Measurements from ENCODE around the gene UAP1L1. TPM values are rescaled to one million over a fixed set of nuclear protein-coding genes. Genes with fewer than 3 reads are reported as not detected.
"Not testable (repeated sequence)": the region's sequence is repeated elsewhere in the genome, so short reads cannot be mapped to it uniquely, and the experiment has no call there.

Gene UAP1L1
- total RNA-seq, 2 experiments from 2014 or later = 49.8 to 50.1 TPM

DNA sequence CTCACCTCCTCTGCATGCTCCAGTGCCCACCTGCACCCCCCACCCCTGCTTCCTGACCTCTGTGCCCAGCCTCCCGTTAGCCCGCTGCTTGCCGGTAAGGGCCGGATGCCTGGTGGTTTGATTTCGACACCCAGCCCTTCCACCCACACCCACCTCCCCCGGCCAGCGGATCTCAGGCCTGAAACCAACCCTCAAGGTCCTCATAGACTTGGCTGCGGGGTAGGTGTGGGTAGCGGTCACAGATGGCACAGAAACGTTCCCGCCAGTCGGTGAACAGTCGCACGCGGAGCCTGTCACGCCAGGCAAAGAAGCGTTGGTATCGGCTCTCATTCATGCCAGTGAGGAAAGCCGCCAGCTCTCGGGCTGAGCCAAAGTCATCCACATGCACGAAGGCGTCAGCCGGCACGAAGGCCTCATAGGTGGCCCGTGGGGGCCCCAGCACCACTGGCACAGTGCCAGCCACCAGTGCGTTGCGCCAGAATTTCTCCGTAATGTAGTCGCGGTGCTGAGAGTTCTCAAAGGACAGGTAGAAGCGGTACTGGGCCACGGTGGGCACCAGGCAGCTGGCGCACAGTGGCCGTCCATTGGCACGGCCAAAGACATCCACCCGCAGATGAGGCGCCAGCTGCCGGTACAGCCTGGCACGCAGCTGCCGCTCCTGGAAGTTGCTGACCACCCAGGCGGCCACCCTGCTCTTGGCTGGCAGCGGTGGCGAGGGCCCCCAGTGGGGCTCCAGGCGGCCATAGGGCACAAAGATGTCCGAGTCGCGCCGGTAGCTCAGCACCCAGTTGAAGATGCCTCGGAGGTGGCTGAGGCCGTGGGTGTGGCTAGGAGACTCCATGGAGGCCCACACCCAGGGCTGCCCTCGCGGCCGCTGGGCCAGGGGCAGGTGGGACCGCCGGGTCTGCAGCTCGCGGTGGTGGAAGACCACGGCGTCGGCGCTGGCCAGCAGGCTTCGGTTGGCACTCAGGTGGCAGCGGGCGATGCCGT, 46.5 kb upstream of the UAP1L1 start:
- H3K4me3 Mint-ChIP-seq = no peak overlapping the region
- H3K4me1 Mint-ChIP-seq (ENCODE audit: low read depth) = peaks cover 54% of the 10 kb centered on the region
- H3K36me3 Mint-ChIP-seq (ENCODE audit: low read depth) = no peaks in the 10 kb centered on the region
- TF ChIP-seq, protein P1, sequence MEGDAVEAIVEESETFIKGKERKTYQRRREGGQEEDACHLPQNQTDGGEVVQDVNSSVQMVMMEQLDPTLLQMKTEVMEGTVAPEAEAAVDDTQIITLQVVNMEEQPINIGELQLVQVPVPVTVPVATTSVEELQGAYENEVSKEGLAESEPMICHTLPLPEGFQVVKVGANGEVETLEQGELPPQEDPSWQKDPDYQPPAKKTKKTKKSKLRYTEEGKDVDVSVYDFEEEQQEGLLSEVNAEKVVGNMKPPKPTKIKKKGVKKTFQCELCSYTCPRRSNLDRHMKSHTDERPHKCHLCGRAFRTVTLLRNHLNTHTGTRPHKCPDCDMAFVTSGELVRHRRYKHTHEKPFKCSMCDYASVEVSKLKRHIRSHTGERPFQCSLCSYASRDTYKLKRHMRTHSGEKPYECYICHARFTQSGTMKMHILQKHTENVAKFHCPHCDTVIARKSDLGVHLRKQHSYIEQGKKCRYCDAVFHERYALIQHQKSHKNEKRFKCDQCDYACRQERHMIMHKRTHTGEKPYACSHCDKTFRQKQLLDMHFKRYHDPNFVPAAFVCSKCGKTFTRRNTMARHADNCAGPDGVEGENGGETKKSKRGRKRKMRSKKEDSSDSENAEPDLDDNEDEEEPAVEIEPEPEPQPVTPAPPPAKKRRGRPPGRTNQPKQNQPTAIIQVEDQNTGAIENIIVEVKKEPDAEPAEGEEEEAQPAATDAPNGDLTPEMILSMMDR (IDR thresholded peaks at IDR 0.05) = no peak
- no peaks in the 10 kb centered on the region for H3K9me3 Mint-ChIP-seq
- ChIA-PET POLR2A (interaction anchor here (0.7 to 1.9 kb wide), 3 partner anchors 16 to 89 kb away, joined by 3 to 7 read pairs (median 6); partner anchors contain the start of gene NPDC1), CTCF (interaction anchor here (1.3 to 8.3 kb wide), 13 partner anchors 8 to 242 kb away, joined by 3 to 109 read pairs (median 8); partner anchors contain the start of genes NPDC1, PAXX and SAPCD2)
- intact Hi-C loops (cut with micrococcal nuclease) = no loop called here
- peak overlapping the region; percentile 55 for H3K27ac Mint-ChIP-seq
- DNase-seq (peak; percentile 76), ATAC-seq (no peak)
- no peaks in the 10 kb centered on the region for H3K27me3 Mint-ChIP-seq

DNA sequence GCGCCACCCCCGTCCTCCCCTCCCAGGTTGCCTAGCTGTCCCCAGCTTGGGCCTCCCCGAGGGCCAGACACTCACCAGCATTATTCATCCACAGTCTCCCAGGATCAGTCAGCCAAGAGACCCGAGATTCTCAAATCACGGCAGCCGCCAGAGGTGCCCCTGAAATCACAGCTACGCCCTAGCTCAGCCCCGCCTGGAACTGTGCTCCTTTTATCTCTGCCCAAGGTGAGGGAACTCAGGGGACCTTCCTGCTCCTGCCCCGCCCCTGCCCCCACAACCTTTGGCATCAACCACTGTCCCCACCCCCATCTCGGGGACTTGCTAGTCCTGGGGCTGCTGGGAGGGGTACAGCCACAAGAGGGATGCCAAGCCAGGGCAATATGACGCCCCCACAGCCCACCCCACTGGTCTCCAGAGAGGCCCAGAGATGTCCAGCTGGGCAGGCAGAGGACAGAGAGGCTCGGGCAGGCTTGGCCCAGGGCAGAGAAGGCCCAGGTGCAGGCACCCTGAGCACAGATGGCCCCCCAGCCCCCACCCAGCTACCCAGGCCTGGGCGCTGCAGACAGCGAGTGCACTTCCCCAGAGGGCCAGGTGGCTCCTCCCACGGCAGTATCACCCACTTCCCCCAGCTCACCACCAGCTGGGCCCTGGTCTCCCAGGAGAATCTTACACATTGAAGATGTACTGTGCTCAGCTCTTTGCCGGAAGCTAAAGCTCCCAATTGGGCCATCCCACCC, 45.2 kb upstream of the UAP1L1 start, which contains the start of gene FUT7:
TSS of gene FUT7 (minus strand) at position 185 of the 737 bp plus-strand sequence. CDS start at position 88, 97 bp downstream.
- peak within 1 kb of the TSS; percentile 42 for H3K27ac Mint-ChIP-seq
- POLR2A ChIA-PET = interaction anchor here (1.0 kb wide), 1 partner anchor 12 kb away, joined by 3 read pairs; no protein-coding TSS in a partner anchor

GRCh38 chr9:137032858-137033257, 44.5 kb upstream of the UAP1L1 start:
- ATAC-seq (no peak), DNase-seq (no peak)
- Mint-ChIP-seq H3K9me3 (no peaks in the 10 kb centered on the region), H3K36me3 (ENCODE audit: low read depth) (no peaks in the 10 kb centered on the region), H3K27me3 (no peaks in the 10 kb centered on the region), H3K4me3 (no peak overlapping the region), H3K27ac (no peak overlapping the region), H3K4me1 (ENCODE audit: low read depth) (peaks cover 47% of the 10 kb centered on the region)
- intact Hi-C loops (cut with micrococcal nuclease) = no loop called here
- CTCF ChIA-PET = interaction anchor here (1.1 to 8.3 kb wide), 2 partner anchors 14 to 34 kb away, joined by 5 to 109 read pairs; partner anchors contain the start of gene SAPCD2
- TF ChIP-seq, protein P1 (IDR thresholded peaks at IDR 0.05) = no peak
- POLR2A ChIA-PET = no interaction called here

More for the DNA sequence above, 45.2 kb upstream of the UAP1L1 start, which contains the start of gene FUT7:
- TF ChIP-seq, protein P1 (IDR thresholded peaks at IDR 0.05) = no peak
- no peaks in the 10 kb centered on the region for H3K27me3 Mint-ChIP-seq
- CTCF ChIA-PET = interaction anchor here (0.7 to 8.3 kb wide), 6 partner anchors 15 to 87 kb away, joined by 3 to 109 read pairs (median 6); partner anchors contain the start of genes C8G and SAPCD2
- DNase-seq = peak; percentile 52
- intact Hi-C loops (cut with micrococcal nuclease) = no loop called here
- H3K4me3 Mint-ChIP-seq = no peak within 1 kb of the TSS
- peaks cover 50% of the 10 kb centered on the region for H3K4me1 Mint-ChIP-seq (ENCODE audit: low read depth)
- H3K36me3 Mint-ChIP-seq (ENCODE audit: low read depth) = no peaks in the 10 kb centered on the region
- H3K9me3 Mint-ChIP-seq = no peaks in the 10 kb centered on the region
- no peak for ATAC-seq

DNA sequence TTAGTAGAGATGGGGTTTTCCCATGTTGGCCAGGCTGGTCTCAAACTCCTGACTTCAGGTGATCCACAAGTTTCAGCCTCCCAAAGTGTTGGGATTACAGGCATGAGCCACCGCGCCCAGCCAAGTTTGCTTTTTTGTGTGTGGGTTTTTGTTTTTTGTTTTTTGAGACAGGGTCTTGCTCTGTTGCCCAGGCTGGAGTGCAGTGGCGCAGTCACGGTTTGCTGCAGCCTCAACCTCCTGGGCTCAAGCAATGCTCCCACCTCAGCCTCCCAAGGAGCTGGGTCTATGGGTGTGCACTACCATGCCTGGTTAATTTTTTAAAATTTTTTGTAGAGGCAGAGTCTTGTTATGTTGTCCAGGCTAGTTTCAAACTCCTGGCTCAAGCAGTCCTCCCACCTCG, 43.8 kb upstream of the UAP1L1 start:
- H3K4me3 Mint-ChIP-seq; H3K27me3 Mint-ChIP-seq; H3K9me3 Mint-ChIP-seq; POLR2A ChIA-PET; H3K36me3 Mint-ChIP-seq (ENCODE audit: low read depth); DNase-seq; H3K27ac Mint-ChIP-seq; ATAC-seq; intact Hi-C loops (cut with micrococcal nuclease): not testable (repeated sequence)
- CTCF ChIA-PET = interaction anchor here (1.2 to 3.6 kb wide), 8 partner anchors 11 to 228 kb away, joined by 3 to 82 read pairs (median 20); partner anchors contain the start of genes C8G, FBXW5 and NPDC1
- H3K4me1 Mint-ChIP-seq (ENCODE audit: low read depth) = peaks cover 47% of the 10 kb centered on the region

Data from activated CD8-positive, alpha-beta T cell treated with anti-CD3 and anti-CD28 coated beads for 36 hours (primary cell).